Measurements from ENCODE around the gene TMEM30B.

The TMEM30B gene

DNA sequence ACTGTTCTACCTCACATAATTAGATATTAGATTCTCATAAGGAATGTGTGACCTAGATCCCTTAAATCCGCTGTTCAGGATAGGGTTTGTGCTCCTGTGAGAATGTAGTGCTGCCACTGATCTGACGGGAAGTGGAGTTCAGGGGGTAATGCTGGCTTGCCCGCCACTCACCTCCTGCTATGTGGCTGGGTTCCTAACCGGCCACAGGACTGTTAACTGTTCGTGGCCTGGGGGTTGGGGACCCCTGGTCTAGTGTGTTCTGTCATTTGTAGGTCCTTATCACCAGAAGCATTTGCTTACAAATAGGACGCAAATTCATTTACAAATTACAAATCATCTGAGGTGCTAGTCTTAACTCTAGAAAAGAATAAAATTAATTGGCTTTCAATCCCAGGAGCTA is 16.4 kb upstream of the TMEM30B start:
- DNase-seq = no peak

DNA sequence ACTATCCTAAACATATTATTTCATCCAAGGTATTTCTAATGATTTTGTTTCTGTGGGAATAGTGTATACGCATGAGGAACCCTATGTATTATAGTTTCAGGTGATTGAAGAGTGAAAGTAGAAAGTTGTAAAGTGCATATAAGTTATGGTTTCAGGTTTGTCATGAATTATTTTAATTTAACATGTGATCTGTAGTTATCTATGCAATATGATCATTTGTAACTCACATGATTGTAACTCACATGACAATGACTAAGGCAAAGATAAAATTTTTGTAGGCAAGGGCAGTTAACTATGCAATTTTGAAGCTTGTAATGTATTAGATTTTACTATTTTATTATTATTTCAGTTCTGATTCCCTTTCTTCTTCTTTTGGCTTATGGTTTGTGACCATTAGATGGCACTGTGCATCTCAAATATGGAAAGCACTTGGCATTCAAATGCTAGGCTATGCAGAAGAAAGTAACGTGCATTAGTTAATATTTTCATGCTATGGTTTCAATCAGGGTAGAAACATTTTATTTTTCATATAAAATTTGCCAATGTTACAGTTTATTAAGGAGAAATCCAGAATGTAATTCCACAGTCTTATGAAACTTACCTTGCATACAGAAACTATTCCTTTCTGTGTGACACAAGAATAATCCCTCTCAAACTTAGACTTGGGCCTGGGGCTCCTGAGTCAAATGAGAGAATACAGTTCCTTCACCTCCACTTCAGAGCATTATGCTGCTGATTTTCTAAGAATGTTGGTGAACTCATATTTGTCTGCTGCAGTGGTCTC is 15.8 kb upstream of the TMEM30B start:
- DNase-seq = peak; percentile 23 to 31

DNA sequence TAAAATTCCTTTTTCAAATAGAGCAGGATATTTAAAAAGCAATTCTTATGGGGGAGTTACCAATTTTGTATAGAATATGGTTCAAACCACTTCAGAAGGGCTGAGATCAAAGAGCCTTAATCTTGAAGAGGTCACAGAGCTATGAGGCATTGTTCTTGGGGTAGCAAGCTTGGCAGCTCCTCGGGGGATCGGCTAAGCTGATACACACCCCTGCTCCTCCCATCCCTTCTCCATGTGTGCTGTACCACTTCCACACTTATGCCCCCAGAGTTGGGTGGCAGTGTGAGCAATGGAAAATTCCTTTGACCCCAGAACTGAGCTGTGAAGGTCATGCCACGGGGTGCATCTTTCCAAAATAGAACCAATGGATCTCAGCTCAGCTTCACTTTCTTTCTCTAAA is 15.0 kb upstream of the TMEM30B start:
- no peak for DNase-seq

- no peak for DNase-seq
Measured at GRCh38 chr14:61290701-61291100, 9.6 kb upstream of the TMEM30B start.

GRCh38 chr14:61288720-61289119 is 7.6 kb upstream of the TMEM30B start:
- no peak for DNase-seq

DNA sequence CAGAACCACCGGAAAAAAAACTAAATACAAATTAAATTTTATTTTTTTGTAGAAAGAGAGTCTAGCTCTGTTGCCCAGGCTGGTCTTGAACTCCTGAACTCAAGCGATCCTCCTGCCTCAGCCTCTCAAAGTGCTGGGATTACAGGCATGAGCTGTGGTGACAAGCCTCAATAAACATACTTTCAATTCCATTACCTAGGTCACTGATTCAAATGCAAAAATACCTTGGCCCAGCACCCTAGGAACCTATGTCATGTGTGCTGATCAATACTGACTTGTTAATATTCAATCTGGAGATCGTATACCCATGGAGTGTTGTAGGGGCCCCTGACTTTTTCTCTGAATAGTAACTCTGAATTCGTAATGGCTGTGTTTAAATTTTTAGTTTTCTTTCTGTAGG is 7.1 kb upstream of the TMEM30B start:
- no peak for DNase-seq

- DNase-seq = no peak
Measured at GRCh38 chr14:61287196-61287595, 6.1 kb upstream of the TMEM30B start.

GRCh38 chr14:61285364-61285763 is 4.2 kb upstream of the TMEM30B start:
- no peak for DNase-seq

DNA sequence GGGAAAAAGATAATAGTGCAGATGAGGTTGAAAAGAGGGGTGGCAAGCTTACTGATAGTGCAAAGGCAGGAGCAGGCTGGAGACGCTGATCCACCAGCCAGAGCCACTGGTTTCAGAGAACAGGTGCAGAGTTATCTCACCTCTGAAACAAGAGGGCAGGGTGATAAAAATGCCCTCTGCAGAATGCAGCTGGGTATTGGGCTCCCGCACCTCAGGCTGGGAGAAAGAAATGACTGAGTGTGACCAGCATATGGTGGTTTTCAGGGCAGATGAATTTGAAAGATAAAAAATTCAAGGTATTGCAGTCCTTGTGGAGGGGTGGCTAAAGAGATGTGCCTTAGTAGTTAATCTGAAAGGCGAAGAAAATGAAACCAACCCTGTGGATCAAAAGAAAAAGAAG is 2.9 kb upstream of the TMEM30B start:
- no peak for DNase-seq

DNA sequence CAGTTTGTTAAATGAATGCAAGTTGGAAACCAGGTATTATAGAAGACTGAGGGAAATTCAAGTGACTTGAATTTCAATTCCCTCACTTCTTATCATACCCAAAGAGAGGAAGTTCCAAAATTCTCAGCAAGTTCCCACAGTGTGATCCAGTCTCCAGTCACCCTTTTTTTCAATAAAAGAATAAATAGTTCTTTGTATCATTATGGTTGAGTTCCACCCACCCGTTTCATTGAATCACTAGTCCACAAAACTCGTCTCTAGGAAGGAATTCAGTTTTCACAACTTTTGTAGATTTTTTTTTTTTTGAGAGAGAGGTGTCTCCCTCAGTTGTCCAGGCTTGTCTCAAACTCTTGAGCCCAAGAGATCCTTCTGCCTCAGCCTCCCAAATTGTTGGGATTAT is 1.6 kb upstream of the TMEM30B start:
- DNase-seq = no peak

- DNase-seq = no peak
Measured at GRCh38 chr14:61281948-61282275, 774 bp upstream of the TMEM30B start.

DNA sequence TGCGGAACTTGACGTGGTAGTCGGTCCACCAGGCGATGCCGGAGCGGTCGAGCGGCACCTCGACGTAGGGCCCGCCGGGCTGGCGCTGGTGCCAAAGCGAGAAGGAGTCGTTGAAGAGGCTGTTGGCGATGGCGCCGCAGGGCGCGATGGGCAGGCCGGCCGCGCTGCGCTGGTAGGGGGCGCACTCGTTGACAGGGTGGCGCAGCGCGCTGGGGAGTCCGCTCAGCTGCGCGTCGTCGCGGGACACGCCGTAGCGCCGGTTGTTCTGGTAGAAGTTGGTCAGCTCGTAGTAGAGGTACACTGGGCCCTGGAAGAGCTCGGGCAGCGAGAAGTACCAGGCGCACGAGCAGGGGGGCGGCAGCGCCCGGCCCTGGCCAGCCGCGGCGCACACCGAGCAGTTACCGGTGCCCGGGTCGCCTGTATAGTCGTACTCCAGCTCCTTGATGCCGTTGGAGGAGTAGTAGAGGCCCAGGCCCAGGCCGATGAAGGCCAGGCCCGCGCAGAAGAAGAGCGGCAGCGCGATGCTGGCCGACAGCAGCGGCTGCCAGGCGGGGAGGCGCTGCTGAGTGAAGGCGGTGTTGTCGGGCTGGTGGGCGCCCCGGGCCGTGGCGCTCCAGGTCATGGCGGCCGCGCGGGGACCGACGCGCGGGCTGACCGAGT is 482 bp downstream of the TMEM30B start:
- DNase-seq = peak; percentile 7 to 29

DNA sequence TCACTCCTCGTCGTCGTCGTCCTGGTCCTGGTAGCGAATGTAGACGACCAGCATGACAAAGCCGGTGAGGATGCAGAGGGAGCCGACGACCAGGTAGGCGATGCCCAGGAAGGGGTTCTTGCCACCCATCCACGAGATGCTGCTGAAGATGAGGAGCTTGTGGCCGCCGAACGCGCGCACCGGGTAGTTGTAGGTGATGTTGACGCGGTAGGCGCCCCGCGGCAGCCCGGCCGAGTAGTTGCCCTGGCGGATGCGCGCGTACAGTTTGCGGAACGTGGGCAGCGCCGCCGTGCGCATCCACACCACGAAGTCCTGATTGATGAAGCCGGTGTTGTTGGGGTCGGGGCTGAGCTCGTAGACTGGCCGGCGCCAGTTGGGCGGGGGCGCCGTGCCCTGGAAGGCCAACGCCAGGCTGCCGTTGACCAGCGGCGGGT is 1.0 kb downstream of the TMEM30B start:
- DNase-seq = no peak

DNA sequence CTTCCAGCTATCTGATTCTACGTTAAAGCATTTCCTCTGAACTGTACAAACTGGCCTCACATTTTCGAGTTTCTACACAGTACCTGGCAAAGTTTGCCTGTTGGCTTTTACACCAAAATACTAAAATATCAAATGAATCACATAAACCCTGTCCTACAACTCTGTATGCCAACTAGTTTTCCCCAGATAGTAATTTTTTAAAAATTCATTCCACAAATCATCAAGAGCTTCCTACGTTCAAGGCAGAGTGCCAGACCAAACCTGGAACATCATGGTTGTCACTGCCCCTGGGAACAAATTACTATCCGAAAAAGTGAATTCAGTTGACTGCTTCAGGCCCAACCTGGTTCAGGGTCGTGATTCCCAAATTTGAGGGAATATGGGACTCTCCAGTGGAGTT is 2.1 kb downstream of the TMEM30B start:
- DNase-seq = no peak

DNA sequence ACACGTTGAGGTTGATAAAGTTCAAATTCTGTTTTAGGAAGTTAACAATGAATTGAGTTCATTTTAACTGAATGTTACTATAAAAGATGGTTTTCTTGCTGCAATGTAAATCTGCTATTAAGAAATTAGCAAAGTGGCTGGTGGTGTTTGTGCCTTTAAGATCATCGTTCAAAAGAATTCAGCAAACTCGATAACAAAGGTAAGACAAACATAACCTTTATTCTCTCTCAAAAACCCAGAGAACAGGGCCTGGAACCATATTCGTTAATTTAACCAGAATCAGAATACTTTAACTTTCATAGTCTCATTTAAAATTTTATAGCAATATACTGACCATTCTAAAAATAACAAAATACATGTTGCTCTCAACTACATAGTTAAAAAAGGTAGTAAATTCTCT is 3.4 kb downstream of the TMEM30B start:
- DNase-seq = no peak

- DNase-seq = no peak
Measured at GRCh38 chr14:61277232-61277631, 3.9 kb downstream of the TMEM30B start.

DNA sequence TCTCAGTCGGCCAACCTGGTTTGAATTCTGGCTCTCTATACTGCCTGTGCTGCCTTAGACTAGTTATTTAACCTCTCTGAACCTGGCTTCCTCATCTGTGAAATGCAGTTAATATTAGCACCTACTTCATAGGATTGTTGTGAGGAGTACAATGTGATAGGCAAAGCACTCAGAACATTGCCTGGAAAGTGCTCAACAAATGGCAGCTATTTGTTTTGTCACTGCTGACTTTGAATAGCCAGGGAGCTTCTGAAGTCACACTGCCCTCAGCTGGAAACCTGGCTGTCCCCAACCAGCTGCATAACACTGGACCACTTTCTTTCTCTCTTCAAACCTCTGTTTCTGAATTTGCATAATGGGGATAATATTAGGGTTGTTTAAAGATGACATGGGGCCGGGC is 9.6 kb downstream of the TMEM30B start:
- DNase-seq = no peak

GRCh38 chr14:61270714-61271113 is 10.4 kb downstream of the TMEM30B start:
- DNase-seq = no peak

GRCh38 chr14:61269321-61270083 is 11.6 kb downstream of the TMEM30B start:
- DNase-seq = peak; percentile 75 to 81

- DNase-seq = no peak
Measured at GRCh38 chr14:61268812-61269211, 12.3 kb downstream of the TMEM30B start.

GRCh38 chr14:61266891-61267740 is 14.0 kb downstream of the TMEM30B start:
- DNase-seq = no peak

DNA sequence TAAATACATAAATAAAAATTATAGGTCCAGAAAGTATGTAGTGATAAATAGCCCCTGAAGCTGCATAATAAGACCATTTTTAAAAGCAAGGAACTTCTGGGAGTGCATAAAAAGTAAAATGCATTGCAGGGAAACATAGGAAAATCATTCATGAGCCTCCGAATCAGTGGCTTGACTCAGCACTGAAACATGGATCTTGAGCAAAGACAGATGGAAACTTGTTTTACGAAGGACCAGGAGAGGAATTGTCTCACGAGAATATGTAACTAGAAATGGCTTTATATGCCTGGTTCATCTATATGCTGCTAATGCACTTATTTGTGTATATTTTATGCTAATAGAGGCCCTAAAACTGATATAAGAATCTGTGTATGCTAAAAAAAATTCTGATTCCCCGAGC is 14.7 kb downstream of the TMEM30B start:
- DNase-seq = no peak

DNA sequence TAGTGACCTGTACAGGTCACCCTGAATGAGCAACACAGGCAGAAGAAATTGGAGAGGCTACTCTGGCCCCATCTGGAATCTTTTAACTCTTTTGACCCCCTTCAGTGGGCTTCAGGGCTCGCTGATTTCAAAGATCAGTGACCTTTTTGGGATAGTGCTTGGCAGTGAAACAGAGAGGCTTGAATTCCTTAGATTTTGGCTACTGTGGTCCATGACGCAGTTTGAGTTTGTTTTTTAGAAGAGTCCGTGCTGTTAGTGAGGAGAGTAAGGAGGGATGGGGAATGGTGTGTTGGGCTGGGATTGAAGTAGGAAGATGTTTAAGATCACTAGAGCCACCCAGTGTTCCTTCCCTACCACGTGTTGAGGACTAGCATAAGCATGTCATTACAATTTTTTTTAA is 16.5 kb downstream of the TMEM30B start:
- DNase-seq = no peak
